ENCODE measurements around the gene NADK.

DNA sequence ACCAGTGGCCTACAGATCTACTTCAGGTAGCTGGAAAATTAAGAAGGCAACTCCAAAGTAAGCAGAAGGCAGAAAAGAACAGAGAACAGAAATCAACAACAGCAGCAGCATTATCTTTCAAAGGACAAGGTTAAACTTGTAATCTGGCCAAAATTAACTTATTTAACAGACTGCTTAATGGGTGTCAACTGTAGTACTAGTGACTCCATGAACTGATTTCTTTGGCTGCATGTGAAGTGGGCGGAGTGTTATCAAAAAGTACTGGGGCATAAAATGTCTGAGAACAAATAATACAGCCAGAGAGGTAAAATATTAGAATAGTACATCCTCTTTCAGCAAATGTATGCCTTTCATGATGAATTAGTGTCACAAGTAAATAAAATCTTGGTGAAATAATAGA, 24.6 kb upstream of the NADK start:
- TF ChIP-seq, protein P1, sequence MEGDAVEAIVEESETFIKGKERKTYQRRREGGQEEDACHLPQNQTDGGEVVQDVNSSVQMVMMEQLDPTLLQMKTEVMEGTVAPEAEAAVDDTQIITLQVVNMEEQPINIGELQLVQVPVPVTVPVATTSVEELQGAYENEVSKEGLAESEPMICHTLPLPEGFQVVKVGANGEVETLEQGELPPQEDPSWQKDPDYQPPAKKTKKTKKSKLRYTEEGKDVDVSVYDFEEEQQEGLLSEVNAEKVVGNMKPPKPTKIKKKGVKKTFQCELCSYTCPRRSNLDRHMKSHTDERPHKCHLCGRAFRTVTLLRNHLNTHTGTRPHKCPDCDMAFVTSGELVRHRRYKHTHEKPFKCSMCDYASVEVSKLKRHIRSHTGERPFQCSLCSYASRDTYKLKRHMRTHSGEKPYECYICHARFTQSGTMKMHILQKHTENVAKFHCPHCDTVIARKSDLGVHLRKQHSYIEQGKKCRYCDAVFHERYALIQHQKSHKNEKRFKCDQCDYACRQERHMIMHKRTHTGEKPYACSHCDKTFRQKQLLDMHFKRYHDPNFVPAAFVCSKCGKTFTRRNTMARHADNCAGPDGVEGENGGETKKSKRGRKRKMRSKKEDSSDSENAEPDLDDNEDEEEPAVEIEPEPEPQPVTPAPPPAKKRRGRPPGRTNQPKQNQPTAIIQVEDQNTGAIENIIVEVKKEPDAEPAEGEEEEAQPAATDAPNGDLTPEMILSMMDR (IDR thresholded peaks at IDR 0.05), result no peak
- no peak for TF ChIP-seq POLR2A (IDR thresholded peaks at IDR 0.05)
